Progenitor cell of endocrine pancreas (in vitro differentiated cells): ENCODE data around the gene OPALIN. TPM values are rescaled to one million over a fixed set of nuclear protein-coding genes. Genes with fewer than 3 reads are reported as not detected.

Experiments
- DNase-seq: peaks from one replicate; pipeline ENCODE4 v3.0.0; 2021; ENCODE audit warnings: low spot score; ENCODE audit not compliant: unreplicated experiment
- H3K27ac Mint-ChIP-seq: 2 replicates; pipeline ENCODE4 v1.8.0; 2021; ENCODE audit warnings: mild to moderate bottlenecking, moderate library complexity, mixed read lengths
- H3K27me3 Mint-ChIP-seq: 2 replicates; pipeline ENCODE4 v1.8.0; 2021; ENCODE audit warnings: mixed read lengths
- H3K36me3 Mint-ChIP-seq: 2 replicates; pipeline ENCODE4 v1.8.0; 2022; ENCODE audit warnings: mixed read lengths; ENCODE audit not compliant: insufficient read depth
- H3K4me1 Mint-ChIP-seq: 2 replicates; pipeline ENCODE4 v1.8.0; 2021; ENCODE audit warnings: low read depth, mixed read lengths
- H3K4me3 Mint-ChIP-seq: 2 replicates; pipeline ENCODE4 v1.8.0; 2021; ENCODE audit warnings: low read depth, mild to moderate bottlenecking, moderate library complexity, mixed read lengths
- H3K9me3 Mint-ChIP-seq: 2 replicates; pipeline ENCODE4 v1.8.0; 2021; ENCODE audit warnings: low read depth, mixed read lengths
- total RNA-seq: library from RNA; stranded (reverse); gene quantifications from 2 replicates; pipeline ENCODE4 v1.2.1, GENCODE V29; 2021
- TF ChIP-seq, protein P1 (sequence below): fragments of 200-600 bp; sonication (generic); IDR thresholded peaks from one replicate; pipeline ENCODE4 v1.5.0; 2021; ENCODE audit warnings: antibody characterized with exemption, mild to moderate bottlenecking; ENCODE audit not compliant: unreplicated experiment

The OPALIN gene
- total RNA-seq, 1 donor from 2014 or later = not detected

GRCh38 chr10:96401036-96401435 lies 42.2 kb upstream of the OPALIN start:
- TF ChIP-seq, protein P1, sequence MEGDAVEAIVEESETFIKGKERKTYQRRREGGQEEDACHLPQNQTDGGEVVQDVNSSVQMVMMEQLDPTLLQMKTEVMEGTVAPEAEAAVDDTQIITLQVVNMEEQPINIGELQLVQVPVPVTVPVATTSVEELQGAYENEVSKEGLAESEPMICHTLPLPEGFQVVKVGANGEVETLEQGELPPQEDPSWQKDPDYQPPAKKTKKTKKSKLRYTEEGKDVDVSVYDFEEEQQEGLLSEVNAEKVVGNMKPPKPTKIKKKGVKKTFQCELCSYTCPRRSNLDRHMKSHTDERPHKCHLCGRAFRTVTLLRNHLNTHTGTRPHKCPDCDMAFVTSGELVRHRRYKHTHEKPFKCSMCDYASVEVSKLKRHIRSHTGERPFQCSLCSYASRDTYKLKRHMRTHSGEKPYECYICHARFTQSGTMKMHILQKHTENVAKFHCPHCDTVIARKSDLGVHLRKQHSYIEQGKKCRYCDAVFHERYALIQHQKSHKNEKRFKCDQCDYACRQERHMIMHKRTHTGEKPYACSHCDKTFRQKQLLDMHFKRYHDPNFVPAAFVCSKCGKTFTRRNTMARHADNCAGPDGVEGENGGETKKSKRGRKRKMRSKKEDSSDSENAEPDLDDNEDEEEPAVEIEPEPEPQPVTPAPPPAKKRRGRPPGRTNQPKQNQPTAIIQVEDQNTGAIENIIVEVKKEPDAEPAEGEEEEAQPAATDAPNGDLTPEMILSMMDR = no peak
- no peaks in the 10 kb centered on the region for H3K9me3 Mint-ChIP-seq
- no peak overlapping the region for H3K4me3 Mint-ChIP-seq
- H3K27ac Mint-ChIP-seq = no peak overlapping the region
- H3K4me1 Mint-ChIP-seq = no peaks in the 10 kb centered on the region
- no peaks in the 10 kb centered on the region for H3K36me3 Mint-ChIP-seq
- DNase-seq = no peak
- peaks cover 48% of the 10 kb centered on the region for H3K27me3 Mint-ChIP-seq

- Mint-ChIP-seq H3K27me3 (peaks cover 54% of the 10 kb centered on the region), H3K4me1 (no peaks in the 10 kb centered on the region), H3K27ac (no peak overlapping the region), H3K4me3 (no peak overlapping the region), H3K9me3 (no peaks in the 10 kb centered on the region), H3K36me3 (no peaks in the 10 kb centered on the region)
- TF ChIP-seq, protein P1 = no peak
- DNase-seq = no peak
These were observed 41.7 kb upstream of the OPALIN start for GRCh38 chr10:96400465-96400864.

- no peaks in the 10 kb centered on the region for H3K36me3 Mint-ChIP-seq
- H3K9me3 Mint-ChIP-seq = no peaks in the 10 kb centered on the region
These were observed 39.1 kb upstream of the OPALIN start for GRCh38 chr10:96397902-96398301.

GRCh38 chr10:96395931-96396877 lies 37.4 kb upstream of the OPALIN start:
- Mint-ChIP-seq H3K4me3 (peak overlapping the region; percentile 64), H3K27ac (no peak overlapping the region), H3K9me3 (no peaks in the 10 kb centered on the region), H3K4me1 (no peaks in the 10 kb centered on the region), H3K27me3 (peaks cover 54% of the 10 kb centered on the region), H3K36me3 (no peaks in the 10 kb centered on the region)
- peak; percentile 26 for DNase-seq
- TF ChIP-seq, protein P1 = peak; percentile 92

More at GRCh38 chr10:96397902-96398301, 39.1 kb upstream of the OPALIN start:
- no peak for DNase-seq
- TF ChIP-seq, protein P1 = no peak
- Mint-ChIP-seq H3K4me1 (no peaks in the 10 kb centered on the region), H3K4me3 (no peak overlapping the region), H3K27ac (no peak overlapping the region), H3K27me3 (peaks cover 65% of the 10 kb centered on the region)

DNA sequence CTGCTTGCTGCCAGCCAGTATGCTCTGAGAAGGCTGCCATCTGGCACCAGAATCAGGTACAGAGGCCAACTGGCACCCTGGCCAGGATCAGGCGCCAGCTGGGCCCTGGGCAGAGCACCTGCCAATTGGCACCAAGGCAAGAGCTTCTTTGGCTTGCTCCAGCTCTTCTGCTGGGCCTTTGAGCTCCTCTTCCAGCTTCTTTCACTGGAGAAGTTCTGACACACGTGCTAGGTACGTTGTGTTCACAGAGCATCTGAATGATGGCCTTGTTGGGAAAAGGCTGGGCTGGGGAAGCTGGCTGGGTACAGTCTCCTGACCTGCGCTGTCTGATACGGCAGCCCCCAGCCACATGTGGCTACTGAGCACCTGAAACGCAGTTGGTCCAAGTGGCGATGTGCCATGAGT lies 31.7 kb upstream of the OPALIN start:
- Mint-ChIP-seq H3K27me3 (peaks cover 48% of the 10 kb centered on the region), H3K4me3 (no peak overlapping the region), H3K36me3 (no peaks in the 10 kb centered on the region), H3K27ac (no peak overlapping the region), H3K4me1 (no peaks in the 10 kb centered on the region), H3K9me3 (no peaks in the 10 kb centered on the region)
- DNase-seq = no peak
- TF ChIP-seq, protein P1 = no peak
